GM19468 (cell line): ENCODE data around the gene DPYSL5.

Experiments
- ATAC-seq: cut with Tn5 transposase; IDR thresholded peaks from one replicate; pipeline ENCODE4 v1.9.1; 2021; ENCODE audit warnings: mild to moderate bottlenecking, moderate library complexity, moderate number of reproducible peaks; ENCODE audit not compliant: unreplicated experiment; ENCODE audit errors: extremely low read depth

The DPYSL5 gene

GRCh38 chr2:26897807-26898479, 50.0 kb downstream of the DPYSL5 start:
- ATAC-seq = no peak

GRCh38 chr2:26898480-26899078, 50.6 kb downstream of the DPYSL5 start:
- ATAC-seq = no peak

GRCh38 chr2:26899500-26900164, 51.7 kb downstream of the DPYSL5 start:
- ATAC-seq = no peak

- ATAC-seq = no peak
Measured at GRCh38 chr2:26900831-26901321, 52.9 kb downstream of the DPYSL5 start.

GRCh38 chr2:26901326-26902183, 53.6 kb downstream of the DPYSL5 start:
- no peak for ATAC-seq

- no peak for ATAC-seq
Measured at GRCh38 chr2:26903676-26904075, 55.7 kb downstream of the DPYSL5 start.

GRCh38 chr2:26904839-26905238, 56.9 kb downstream of the DPYSL5 start:
- no peak for ATAC-seq

GRCh38 chr2:26905341-26906198, 57.6 kb downstream of the DPYSL5 start:
- no peak for ATAC-seq

GRCh38 chr2:26907416-26907815, 59.5 kb downstream of the DPYSL5 start:
- no peak for ATAC-seq

GRCh38 chr2:26910176-26910575, 62.2 kb downstream of the DPYSL5 start:
- ATAC-seq = no peak

- no peak for ATAC-seq
Measured at GRCh38 chr2:26911911-26912861, 64.3 kb downstream of the DPYSL5 start.

- no peak for ATAC-seq
Measured at GRCh38 chr2:26913606-26913998, 65.7 kb downstream of the DPYSL5 start.

GRCh38 chr2:26913999-26914658, 66.2 kb downstream of the DPYSL5 start:
- no peak for ATAC-seq

GRCh38 chr2:26914659-26915310, 66.9 kb downstream of the DPYSL5 start:
- ATAC-seq = no peak

- ATAC-seq = no peak
Measured at GRCh38 chr2:26915316-26915715, 67.4 kb downstream of the DPYSL5 start.

- no peak for ATAC-seq
Measured at GRCh38 chr2:26916128-26916692, 68.3 kb downstream of the DPYSL5 start.

GRCh38 chr2:26917135-26917836, 69.4 kb downstream of the DPYSL5 start:
- no peak for ATAC-seq
